Hematopoietic multipotent progenitor cell treated with erythropoietin and hydrocortisone succinate and interleukin-3 and kit ligand, for 15 days (in vitro differentiated cells): Measurements from ENCODE around the gene ROMO1.
"Not testable (repeated sequence)": the region's sequence is repeated elsewhere in the genome, so short reads cannot be mapped to it uniquely, and the experiment has no call there.

ENCODE experiments used
- DNase-seq: peaks from one replicate; pipeline ENCODE4 v3.0.0-alpha.2; 2015; ENCODE audit warnings: low spot score

The ROMO1 gene

GRCh38 chr20:35730583-35731468 lies 31.6 kb downstream of the ROMO1 start:
- DNase-seq = no peak

- DNase-seq = peak; percentile 2
Measured at GRCh38 chr20:35731469-35731788, 32.2 kb downstream of the ROMO1 start.

- DNase-seq = no peak
Measured at GRCh38 chr20:35731862-35732643, 32.8 kb downstream of the ROMO1 start.

- peak; percentile 2 for DNase-seq
Measured at GRCh38 chr20:35732644-35732982, 33.4 kb downstream of the ROMO1 start.

- DNase-seq = no peak
Measured at GRCh38 chr20:35734374-35734773, 35.2 kb downstream of the ROMO1 start.

GRCh38 chr20:35734777-35735649 lies 35.8 kb downstream of the ROMO1 start:
- peak; percentile 3 for DNase-seq

GRCh38 chr20:35735826-35736470 lies 36.7 kb downstream of the ROMO1 start:
- DNase-seq = no peak

- no peak for DNase-seq
Measured at GRCh38 chr20:35737865-35738333, 38.7 kb downstream of the ROMO1 start.

- no peak for DNase-seq
Measured at GRCh38 chr20:35738410-35739179, 39.4 kb downstream of the ROMO1 start.

- DNase-seq = peak; percentile 46
Measured at GRCh38 chr20:35739294-35740163, 40.3 kb downstream of the ROMO1 start.

GRCh38 chr20:35741892-35742740 lies 42.9 kb downstream of the ROMO1 start, which contains the start of gene RBM39:
RBM39 (minus strand) TSS chr20:35742260; CDS start chr20:35740874, 1,386 bp downstream.
- DNase-seq = peak; percentile 100

- peak; percentile 45 for DNase-seq
Measured at GRCh38 chr20:35742741-35743523, 43.7 kb downstream of the ROMO1 start.

- DNase-seq = peak; percentile 58
Measured at GRCh38 chr20:35743693-35744491, 44.7 kb downstream of the ROMO1 start.

- not testable (repeated sequence) for DNase-seq
Measured at GRCh38 chr20:35744492-35744841, 45.3 kb downstream of the ROMO1 start.
